NT2/D1 (cell line): ENCODE measurements around the gene OR52E2.

ENCODE experiments used
- SUZ12 ChIP-seq: IDR thresholded peaks from 2 replicates; pipeline ENCODE4 v1.6.1; 2011; ENCODE audit not compliant: insufficient read length, insufficient read depth; ENCODE audit errors: extremely low read depth
- ZNF274 ChIP-seq: IDR thresholded peaks from 2 replicates; pipeline ENCODE4 v1.6.1; 2011; ENCODE audit warnings: mild to moderate bottlenecking, low read depth, low read length

DNA sequence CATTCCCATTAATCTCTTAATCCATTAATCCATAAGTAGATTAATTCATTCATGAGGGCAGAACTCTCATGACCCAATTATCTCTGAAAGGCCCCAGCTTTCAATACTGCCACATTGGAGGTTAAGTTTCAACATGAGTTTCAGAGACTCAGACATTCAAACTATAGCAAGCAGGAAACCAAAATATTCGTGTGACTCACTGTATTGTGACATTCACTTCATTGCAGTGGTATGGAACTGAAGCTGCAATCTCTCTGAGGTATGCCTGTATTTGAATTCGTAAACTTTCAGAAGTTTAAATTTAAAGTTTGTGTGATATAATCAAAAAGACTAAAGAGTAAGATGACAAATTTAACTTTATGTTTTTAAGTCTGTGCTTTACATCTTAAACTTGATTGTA, 16.0 kb downstream of the OR52E2 start:
- no peak for TF ChIP-seq ZNF274
- no peak for TF ChIP-seq SUZ12
